NCI-H1694 treated with DMSO at 0.1 percent for 48 hours (cell line): Measurements from ENCODE around the gene DOCK2.
"Not testable (repeated sequence)": the region's sequence is repeated elsewhere in the genome, so short reads cannot be mapped to it uniquely, and the experiment has no call there.

ENCODE experiments used
- DNase-seq: peaks from one replicate; lab custom pipeline; 2025; lab: John Stamatoyannopoulos, UW

The DOCK2 gene

GRCh38 chr5:169637549-169638121, 560 bp downstream of the DOCK2 start:
- DNase-seq: no peak

- no peak for DNase-seq
These were observed 4.2 kb downstream of the DOCK2 start for GRCh38 chr5:169641253-169641652.

- no peak for DNase-seq
These were observed 9.8 kb downstream of the DOCK2 start for GRCh38 chr5:169646856-169647255.

GRCh38 chr5:169647566-169647965, 10.5 kb downstream of the DOCK2 start:
- DNase-seq: no peak

- no peak for DNase-seq
These were observed 11.7 kb downstream of the DOCK2 start for GRCh38 chr5:169648725-169649310.

- no peak for DNase-seq
These were observed 12.4 kb downstream of the DOCK2 start for GRCh38 chr5:169649486-169649885.

- DNase-seq: no peak
These were observed 13.7 kb downstream of the DOCK2 start for GRCh38 chr5:169650701-169651331.

- DNase-seq: no peak
These were observed 14.5 kb downstream of the DOCK2 start for GRCh38 chr5:169651526-169651925.

- DNase-seq: no peak
These were observed 15.0 kb downstream of the DOCK2 start for GRCh38 chr5:169652057-169652456.

- no peak for DNase-seq
These were observed 16.0 kb downstream of the DOCK2 start for GRCh38 chr5:169653091-169653490.

GRCh38 chr5:169655353-169655752, 18.3 kb downstream of the DOCK2 start:
- DNase-seq: no peak

GRCh38 chr5:169656125-169656901, 19.2 kb downstream of the DOCK2 start:
- DNase-seq: no peak

GRCh38 chr5:169657127-169657526, 20.1 kb downstream of the DOCK2 start:
- no peak for DNase-seq

GRCh38 chr5:169662451-169662850, 25.4 kb downstream of the DOCK2 start:
- DNase-seq: not testable (repeated sequence)

GRCh38 chr5:169663537-169663936, 26.5 kb downstream of the DOCK2 start:
- DNase-seq: no peak

- no peak for DNase-seq
These were observed 29.3 kb downstream of the DOCK2 start for GRCh38 chr5:169666365-169666764.

- peak; percentile 89 for DNase-seq
These were observed 31.0 kb downstream of the DOCK2 start for GRCh38 chr5:169667896-169668674.

GRCh38 chr5:169668732-169669131, 31.7 kb downstream of the DOCK2 start:
- DNase-seq: no peak

- DNase-seq: no peak
These were observed 33.9 kb downstream of the DOCK2 start for GRCh38 chr5:169670769-169671525.

- DNase-seq: no peak
These were observed 45.0 kb downstream of the DOCK2 start for GRCh38 chr5:169682026-169682425.

- peak; percentile 43 for DNase-seq
These were observed 49.1 kb downstream of the DOCK2 start for GRCh38 chr5:169686137-169686536.
